Daoy (cell line): ENCODE data around the gene WDR86. TPM values are rescaled to one million over a fixed set of nuclear protein-coding genes. Genes with fewer than 3 reads are reported as not detected.

Source experiments
- DNase-seq: peaks from one replicate; pipeline ENCODE4 v3.0.0-alpha.2; 2015; ENCODE audit warnings: low read depth
- total RNA-seq: library from RNA; depleted of rRNA; stranded (reverse); fragments of >200 nt; shearing (Covaris generic); gene quantifications from 2 replicates; pipeline ENCODE4 v1.2.3, GENCODE V29; 2014

WDR86 gene
- total RNA-seq, 1 experiment from 2014 or later = 0.06 TPM

DNA sequence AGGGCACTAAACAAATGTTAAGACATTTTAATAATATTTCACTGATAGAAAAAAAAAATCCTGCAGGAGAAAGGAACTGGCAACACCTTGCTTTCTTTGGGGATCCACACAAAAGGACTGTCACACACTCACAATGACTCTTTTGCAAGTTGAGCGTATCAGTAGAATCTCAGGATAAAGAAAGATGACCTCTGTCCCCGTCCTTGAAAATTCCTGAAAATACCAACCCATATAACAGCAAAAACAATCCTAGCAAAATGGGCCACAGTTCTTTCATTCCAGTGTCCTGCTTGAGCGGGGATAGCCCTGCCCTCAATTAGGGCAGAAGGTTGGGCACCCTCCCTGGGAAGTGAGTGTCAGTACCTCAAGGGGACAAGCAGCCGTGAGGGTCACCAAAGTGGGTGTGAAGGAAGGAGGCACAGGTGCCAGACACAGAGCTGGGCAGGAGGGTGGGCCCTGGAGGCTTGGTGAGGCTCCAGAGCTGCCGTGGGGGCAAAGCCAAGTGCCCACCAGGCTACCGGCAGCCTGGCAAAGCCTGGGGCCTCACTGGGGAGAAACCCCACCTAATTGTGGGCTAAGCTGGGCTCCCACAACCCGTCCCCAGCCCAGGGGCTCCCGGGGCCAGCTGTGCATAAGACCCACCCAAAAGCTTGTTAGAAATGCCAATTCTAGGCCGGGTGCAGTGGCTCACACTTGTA lies 2.8 kb downstream of the WDR86 start:
- DNase-seq = no peak

DNA sequence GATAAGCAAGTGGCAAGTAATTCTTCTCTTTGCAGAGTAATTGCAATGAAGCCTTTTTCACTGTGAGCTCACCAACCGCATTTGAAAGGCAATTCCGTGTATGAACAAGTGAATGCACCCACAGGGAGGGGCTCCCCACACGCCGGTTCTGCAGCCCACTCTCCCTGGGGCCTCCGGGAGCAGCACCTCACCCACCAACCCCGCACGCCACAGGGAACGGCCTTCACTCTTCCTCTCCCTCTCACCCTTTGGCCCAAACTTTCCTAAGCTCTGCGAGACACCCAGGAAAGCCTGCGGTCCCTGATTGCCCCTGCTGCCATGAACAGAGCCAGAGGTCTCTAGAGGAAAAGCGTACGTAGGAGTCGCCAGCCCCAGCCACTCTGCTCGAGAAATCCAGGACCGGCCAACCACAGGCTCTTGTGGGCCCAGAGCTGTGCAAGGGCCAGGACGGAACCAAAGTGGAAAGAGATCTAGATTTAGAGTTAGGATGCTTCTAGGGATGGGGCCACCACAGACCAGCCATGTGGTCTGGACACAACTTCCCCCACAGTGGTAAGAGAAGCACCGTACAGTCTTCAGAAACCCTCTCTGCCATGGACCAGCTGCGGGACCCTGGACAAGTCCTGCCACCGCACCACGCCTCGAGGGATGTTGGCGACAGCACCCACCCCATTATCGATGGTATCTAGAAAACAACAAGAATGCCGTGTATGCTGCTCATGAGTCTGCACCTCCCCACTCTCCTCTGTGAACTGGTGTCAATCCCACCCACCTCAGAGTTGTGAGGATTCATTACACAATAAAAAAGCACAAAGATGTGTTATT lies 3.6 kb downstream of the WDR86 start:
- no peak for DNase-seq

DNA sequence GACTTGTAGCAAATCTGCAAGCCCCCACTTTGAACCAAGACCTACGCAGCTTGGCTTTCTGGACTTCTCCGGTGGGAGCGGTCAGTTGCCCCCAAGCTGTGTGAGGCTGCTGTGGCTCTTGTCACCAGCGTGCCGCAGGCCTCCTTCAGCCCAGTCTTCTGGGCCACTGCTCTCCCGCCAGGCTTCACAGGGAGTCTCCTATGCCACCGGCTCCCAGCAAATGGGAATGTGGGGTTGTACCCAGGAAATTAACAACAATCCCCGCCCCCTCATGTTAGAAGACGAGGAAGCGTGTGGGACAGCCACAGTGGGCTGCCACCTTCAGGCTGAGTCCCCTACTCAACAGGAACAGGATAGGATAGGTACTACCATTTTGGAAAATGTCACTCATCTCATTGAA lies 4.2 kb downstream of the WDR86 start:
- DNase-seq = no peak

GRCh38 chr7:151405056-151405455 lies 4.8 kb downstream of the WDR86 start:
- no peak for DNase-seq

DNA sequence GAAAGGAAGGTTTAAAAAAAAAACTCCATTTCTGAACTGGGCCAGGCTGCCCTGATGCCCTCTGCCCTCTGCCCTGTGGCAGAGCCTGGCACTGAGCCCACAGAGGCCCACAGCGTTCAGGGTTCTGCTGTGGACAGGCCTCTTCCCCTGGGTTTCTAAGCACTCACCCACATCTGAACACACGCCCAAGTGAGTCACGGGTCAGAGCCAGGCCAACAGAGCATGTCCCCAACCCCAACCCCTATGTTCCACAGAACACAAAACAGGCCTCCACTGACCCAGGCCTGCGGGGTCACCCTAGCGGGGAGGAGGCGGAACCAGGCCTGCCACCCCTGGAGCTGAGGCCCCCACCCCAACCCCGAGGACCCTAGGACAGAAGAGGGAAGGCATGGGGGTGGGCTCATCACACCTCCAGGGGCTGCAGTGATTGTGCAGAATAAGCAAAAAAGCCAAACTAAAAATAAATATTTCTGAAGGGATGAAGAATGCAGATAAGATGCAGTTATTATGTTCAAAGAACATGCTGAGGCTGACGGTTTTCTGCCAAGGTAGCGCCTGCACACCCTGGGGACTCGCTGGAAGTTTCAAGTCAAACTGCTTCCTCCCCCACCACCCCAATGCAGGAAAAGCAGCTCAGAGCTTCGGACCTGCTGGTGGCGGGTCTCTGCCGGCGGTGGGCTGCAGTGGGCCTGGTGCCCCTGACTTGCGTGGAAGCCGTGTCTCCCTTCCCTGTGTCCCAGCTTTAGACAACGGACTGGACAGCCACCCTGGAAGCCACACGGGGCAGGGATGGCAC lies 5.4 kb downstream of the WDR86 start:
- DNase-seq = peak; percentile 60

DNA sequence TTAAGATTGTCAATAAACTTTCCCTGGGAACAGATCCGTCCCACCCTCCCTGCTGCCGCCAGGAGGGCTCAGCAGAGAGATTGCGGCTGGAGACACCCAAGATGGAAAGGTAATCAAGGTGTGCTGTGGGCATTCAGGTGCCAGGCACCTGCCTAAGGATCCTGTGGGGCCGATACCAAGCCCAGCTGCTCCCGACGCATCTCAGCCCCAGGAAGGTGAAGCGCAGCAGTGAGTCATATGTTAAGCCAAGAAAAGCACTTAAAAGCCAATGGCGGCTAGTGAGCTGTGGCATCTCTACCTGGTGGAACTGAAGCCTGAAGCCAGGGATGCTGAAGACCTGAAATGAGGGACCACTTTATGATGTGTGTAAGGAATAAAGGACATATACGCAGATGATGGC lies 6.1 kb downstream of the WDR86 start:
- peak; percentile 49 for DNase-seq

DNA sequence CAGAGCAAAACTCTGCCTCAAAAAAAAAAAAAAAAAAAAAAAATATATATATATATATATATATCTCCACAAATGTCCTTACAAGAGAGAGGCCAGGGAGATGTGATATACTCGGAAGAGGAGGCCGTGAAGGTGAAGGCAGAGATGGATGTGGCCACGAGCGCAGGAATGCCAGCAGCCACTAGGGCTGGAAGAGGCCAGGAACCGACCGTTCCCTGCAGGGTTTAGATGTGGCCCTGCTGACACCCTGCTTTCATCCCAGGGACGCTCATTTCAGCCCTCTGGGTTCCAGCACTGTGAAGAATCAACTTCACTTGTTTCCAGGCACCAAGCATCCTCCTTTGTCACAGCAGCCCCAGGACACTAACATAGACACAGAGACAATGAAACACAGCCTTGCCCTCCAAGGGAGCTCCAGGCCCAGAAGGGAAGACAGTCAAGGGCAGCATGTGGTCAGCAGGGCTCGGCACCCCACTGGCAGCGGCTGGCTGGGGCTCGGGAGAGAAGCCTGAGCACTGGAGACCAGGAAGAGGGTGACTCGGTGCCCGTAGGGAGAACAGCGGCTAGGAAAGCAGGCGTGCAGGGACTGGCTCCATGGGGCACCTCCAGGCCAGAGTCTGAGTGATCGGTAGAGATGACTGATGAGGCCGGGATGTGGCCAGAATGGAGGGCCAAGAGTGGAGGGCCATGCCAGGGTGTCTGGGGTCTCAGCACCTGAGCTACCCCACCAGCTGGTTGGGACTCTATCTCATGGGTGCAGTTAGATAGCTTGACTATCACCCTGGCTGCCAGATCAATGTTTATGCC lies 7.6 kb downstream of the WDR86 start:
- no peak for DNase-seq

- no peak for DNase-seq
Measured at GRCh38 chr7:151400626-151401315, 9.1 kb downstream of the WDR86 start.

GRCh38 chr7:151399906-151400305 lies 9.9 kb downstream of the WDR86 start:
- no peak for DNase-seq

DNA sequence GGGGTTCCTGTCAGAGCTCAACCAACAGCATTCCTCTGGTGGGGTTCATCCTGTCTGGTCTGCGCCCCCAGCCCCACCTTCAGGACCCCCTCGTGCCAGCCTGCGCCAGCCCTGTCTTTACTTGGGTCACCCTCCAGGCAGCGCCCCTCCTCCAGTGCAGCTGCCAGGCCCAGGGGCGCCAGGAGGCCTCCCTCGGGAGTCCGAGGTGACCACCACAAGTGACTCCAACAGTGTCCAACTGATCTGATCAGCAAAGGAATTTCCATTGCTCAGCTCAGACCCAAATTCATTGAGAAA lies 10.6 kb downstream of the WDR86 start:
- no peak for DNase-seq

DNA sequence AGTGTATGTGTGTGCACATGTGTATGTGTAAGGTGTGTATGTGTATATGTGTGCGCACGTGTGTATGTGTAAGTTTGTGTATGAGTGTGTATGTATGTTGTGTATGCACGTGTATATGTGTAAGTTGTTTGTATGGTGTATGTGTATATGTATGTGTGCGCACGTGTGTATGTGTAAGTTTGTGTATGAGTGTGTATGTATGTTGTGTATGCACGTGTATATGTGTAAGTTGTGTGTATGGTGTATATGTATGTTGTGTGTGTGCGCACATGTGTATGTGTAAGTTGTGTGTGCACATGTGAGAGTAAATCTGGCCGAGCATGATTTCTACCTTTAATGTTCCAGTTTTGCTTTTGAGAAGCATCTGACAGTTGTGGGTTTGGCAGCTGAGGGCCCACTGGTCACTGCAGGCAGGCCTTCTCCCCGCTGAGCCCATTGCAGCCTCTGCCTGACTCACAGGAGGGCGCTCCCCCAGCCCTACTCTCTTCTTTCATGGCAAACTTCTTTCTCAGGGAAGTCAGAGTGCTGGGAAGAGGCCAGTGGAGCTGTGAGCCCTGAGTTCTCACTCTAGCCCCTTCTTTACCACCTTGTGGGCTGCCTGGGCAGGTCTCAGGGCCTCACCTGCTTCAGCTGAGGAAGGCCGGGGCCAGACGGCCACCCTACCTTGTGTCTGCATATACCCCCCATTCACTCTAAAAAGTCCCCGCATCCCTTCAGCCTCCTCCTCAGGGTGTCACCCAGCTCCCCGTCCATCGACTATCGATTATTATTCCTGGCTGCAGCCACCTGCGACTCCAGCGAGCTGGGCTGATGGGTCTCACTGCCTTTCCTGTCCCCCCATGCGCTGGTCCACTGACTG lies 11.2 kb downstream of the WDR86 start:
- DNase-seq = no peak

DNA sequence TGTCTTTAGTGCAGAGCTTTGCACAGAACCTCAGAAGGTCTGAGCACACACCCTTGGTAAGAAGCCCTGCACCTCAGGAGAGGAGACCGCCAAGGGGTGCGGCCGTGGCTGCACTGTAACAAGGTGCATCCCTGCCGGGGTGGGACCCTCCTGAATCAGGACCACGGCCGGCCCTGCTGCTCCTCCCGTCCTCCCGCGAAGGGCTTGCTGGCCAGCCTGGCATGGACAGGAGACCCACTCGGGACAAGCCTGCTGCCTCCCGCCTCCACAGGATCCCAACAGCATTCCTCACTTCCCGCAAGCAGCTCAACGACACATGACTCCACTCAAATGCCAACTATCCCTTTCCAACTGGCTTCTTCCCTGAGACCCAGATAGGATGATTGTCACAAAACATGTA lies 12.8 kb downstream of the WDR86 start:
- DNase-seq = no peak

- DNase-seq = no peak
Measured at GRCh38 chr7:151396328-151396970, 13.4 kb downstream of the WDR86 start.

GRCh38 chr7:151395036-151395367 lies 14.8 kb downstream of the WDR86 start:
- DNase-seq = no peak

GRCh38 chr7:151394076-151395035 lies 15.5 kb downstream of the WDR86 start:
- DNase-seq = no peak

DNA sequence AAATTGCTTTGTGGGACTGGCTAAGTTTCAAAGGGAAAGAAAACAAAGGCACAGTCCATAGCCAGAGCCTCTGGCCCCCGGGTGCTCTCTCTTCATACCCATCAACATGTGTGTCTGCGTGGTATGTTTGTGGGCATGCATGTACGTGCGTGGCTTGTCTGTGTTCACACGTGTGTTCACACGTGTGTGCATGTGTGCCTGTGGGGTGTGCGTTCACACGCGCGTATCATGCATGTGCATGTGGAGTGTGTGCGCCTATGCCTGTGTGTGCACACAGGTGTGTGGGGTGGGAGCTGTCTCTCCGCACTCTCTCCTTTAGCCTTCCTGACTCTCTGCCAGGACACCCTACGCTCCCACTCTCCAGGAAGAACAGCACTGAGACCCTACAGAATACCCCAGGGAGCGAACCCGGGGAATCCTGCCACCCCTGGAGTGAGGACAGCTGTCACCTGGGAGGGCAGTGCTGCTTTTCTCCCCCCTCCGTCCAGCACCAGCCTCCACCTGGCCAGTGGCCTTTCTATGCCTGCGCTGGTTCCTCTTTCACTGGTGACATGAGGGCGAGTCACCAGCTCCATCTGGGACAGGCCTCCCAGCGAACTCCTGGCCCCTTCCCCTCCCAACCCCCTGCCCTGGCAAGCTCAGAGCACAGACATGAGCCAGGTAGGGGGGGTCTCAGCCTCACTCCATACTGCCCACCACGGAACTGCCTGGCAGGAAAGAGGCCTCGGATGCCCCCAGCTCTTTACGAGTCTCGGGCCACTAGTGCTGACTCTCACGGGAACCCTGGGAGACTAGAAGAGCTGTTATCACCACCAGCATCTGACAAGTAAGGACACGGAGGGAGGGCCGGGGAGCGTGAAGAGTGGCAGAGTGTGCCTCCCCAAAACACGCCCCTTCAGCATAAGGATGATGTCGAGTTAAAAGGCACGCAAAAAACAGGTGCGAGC lies 16.5 kb downstream of the WDR86 start:
- no peak for DNase-seq

DNA sequence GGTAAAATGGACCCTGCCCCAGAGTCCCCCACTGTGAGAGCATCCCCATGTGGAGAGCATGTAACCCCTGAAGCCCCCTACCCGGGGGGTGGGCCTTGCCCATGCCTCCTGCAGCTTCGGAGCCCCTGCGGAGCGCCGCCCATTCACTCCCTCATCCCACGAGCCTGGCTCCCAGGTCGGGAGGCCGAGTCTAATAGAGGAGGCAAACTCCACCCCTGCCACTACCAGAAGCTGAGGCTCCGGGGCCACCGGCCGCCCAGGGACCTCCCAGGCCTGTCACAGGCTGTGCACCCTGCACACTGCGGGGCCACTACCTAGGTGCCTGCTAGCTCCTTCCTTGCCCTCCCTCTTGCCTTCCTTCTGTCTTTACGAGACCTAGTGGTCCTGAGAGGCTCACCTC lies 17.4 kb downstream of the WDR86 start:
- DNase-seq = no peak

DNA sequence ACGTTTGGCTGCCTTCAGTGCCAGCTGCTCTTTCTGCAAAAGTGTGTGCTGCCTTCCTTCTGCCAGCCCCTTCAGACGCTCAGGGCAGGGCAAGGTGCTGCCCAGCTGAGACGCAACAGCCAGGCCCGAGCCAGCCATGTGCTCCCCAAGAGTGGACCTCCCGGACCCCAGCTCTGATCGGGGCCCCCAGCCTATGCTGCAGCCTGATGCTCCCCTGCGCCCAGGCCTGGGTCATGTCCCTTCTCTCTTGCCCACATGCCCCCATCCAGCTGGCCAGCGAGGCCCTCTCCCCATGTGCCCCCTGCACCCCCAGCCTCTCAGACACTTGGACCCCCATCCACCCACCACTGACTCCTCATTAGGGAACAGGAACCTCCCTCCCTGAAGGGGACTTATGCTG lies 17.8 kb downstream of the WDR86 start:
- DNase-seq = no peak
